Panc1 (cell line): ENCODE results near the gene LRP1B. TPM values are rescaled to one million over a fixed set of nuclear protein-coding genes. Genes with fewer than 3 reads are reported as not detected.

Experiments used
- ATAC-seq: fragments of 200-7000 bp; cut with Tn5 transposase; 2 replicates; pipeline ENCODE4 v1.9.1; 2020; ENCODE audit warnings: mild to moderate bottlenecking, moderate library complexity
- BruUV-seq: library from RNA; stranded (reverse); fragments of 400-500 nt; replicated peaks from 2 replicates; lab custom pipeline; 2021; lab: Mats Ljungman, UMichigan
- CTCF ChIA-PET: fragments of 300-600 bp; sonication (Branson Sonifier 250); formaldehyde crosslinking; loops from one replicate; lab custom pipeline; 2022; ENCODE audit warnings: antibody characterized with exemption; lab: Charles Lee
- POLR2A ChIA-PET: fragments of 300-600 bp; sonication (Branson Sonifier 250); formaldehyde crosslinking; loops from one replicate; lab custom pipeline; 2022; ENCODE audit warnings: antibody characterized with exemption; lab: Charles Lee
- DNase-seq: peaks from one replicate; pipeline ENCODE4 v3.0.0-alpha.2; 2010; ENCODE audit warnings: low read depth, low spot score
- H3K27ac ChIP-seq: 2 replicates; pipeline ENCODE4 v1.5.1; 2011; ENCODE audit warnings: mild to moderate bottlenecking, low read length, inconsistent platforms
- H3K27me3 ChIP-seq: fragments of 200-500 bp; sonication (Bioruptor generic); 2 replicates; pipeline ENCODE4 v1.6.0; 2014; ENCODE audit warnings: low read length, inconsistent platforms; ENCODE audit not compliant: control insufficient read depth, insufficient read depth
- H3K36me3 ChIP-seq: fragments of 200-500 bp; sonication (Bioruptor generic); 2 replicates; pipeline ENCODE4 v1.5.1; 2014; ENCODE audit warnings: inconsistent platforms, mild to moderate bottlenecking, low read length, moderate library complexity; ENCODE audit not compliant: control insufficient read depth, insufficient read depth
- H3K4me1 ChIP-seq: 2 replicates; pipeline ENCODE4 v1.5.1; 2011; ENCODE audit warnings: inconsistent platforms, mild to moderate bottlenecking, low read length, moderate library complexity; ENCODE audit not compliant: control insufficient read depth, insufficient read depth
- H3K4me3 ChIP-seq, 2 experiments: 2 replicates each; pipeline ENCODE4 v1.5.1; 2011 to 2012; ENCODE audit warnings: low read depth in 2 of 2, low read length in 2 of 2, mild to moderate bottlenecking in 2 of 2, inconsistent platforms in 1 of 2, moderate library complexity in 1 of 2
- H3K9me3 ChIP-seq: fragments of 200-500 bp; sonication (Bioruptor generic); 2 replicates; pipeline ENCODE4 v1.5.1; 2014; ENCODE audit warnings: low read depth, mild to moderate bottlenecking, inconsistent platforms, low read length, moderate library complexity; ENCODE audit not compliant: control insufficient read depth, insufficient read depth
- CTCF ChIP-seq: fragments of 450-650 bp; IDR thresholded peaks from 2 replicates; pipeline ENCODE4 v1.5.1; 2017; ENCODE audit warnings: mild to moderate bottlenecking
- POLR2AphosphoS5 ChIP-seq: IDR thresholded peaks from 2 replicates; pipeline ENCODE4 v1.6.1; 2012; ENCODE audit warnings: mild to moderate bottlenecking, low read depth, low read length, moderate library complexity
- REST ChIP-seq, 2 experiments: IDR thresholded peaks; 2 replicates each; pipeline ENCODE4 v1.6.1; 2011 to 2012; ENCODE audit warnings: low read depth in 2 of 2, control low read depth in 1 of 2, low read length in 1 of 2, mild to moderate bottlenecking in 1 of 2, moderate library complexity in 1 of 2; ENCODE audit not compliant: insufficient read depth in 1 of 2
- SIN3A ChIP-seq: IDR thresholded peaks from 2 replicates; pipeline ENCODE4 v1.6.1; 2012; ENCODE audit warnings: low read depth, mild to moderate bottlenecking, low read length, moderate library complexity, borderline replicate concordance; ENCODE audit not compliant: insufficient read depth
- TCF7L2 ChIP-seq: IDR thresholded peaks from 2 replicates; pipeline ENCODE4 v1.6.1; 2011; ENCODE audit warnings: mild to moderate bottlenecking, low read depth, low read length, inconsistent platforms
- in situ Hi-C: cut with HindIII; loops from 2 replicates; pipeline ENCODE4 v1.10.0; 2016; ENCODE audit warnings: low sequenced_read_pairs, low pct_unique_long_range_greater_than_20kb
- intact Hi-C: fragments of 100-400 bp; cut with micrococcal nuclease; formaldehyde crosslinking; loops from one replicate; pipeline ENCODE4 v1.10.0; 2022; ENCODE audit not compliant: unreplicated experiment
- total RNA-seq: library from RNA; stranded (reverse); gene quantifications from one replicate; pipeline ENCODE4 v1.2.1, GENCODE V29; 2021; ENCODE audit not compliant: unreplicated experiment

Gene LRP1B
- total RNA-seq, 1 experiment from 2014 or later: 0.54 TPM

DNA sequence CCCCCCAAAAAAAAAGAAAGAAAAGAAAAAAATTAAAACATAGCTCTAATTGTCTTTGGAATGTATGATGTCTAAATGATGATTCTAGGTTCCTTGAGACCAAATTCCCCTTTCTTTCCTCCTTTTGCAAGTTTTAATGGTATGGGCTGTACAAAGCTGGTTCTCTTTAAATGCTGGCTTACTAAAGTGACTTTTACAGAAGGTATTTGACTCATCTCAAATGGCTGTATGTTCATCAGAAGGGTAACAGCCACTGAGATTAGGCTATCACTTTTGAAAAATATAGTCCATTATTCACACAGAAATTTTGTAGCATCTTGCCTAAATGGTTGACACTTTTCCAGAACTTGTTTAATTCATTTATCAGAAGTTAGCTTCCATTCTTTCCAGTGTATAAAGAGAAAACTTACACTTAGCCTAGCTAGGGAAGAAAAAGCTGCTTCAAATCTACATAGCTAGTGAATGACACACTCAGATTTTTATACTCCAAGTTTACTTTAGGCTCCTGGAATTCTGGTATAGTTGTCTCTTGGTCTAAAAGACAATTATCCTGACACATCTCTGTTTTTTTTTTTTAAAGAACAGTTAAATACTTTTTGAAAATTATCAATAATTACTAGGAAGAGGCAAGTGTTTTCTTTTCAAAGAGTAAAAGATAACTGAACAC is 622.6 kb downstream of the LRP1B start:
- ChIA-PET POLR2A (no interaction called here), CTCF (no interaction called here)
- H3K4me3 ChIP-seq: no peak overlapping the region
- in situ Hi-C loops: no loop called here
- H3K27me3 ChIP-seq: no peaks in the 10 kb centered on the region
- intact Hi-C loops: no loop called here
- TF ChIP-seq SIN3A (no peak), TCF7L2 (no peak), REST (IDR thresholded peaks at IDR 0.05; ENCODE audit: insufficient read depth in 1 of 2, low read depth in 2 of 2, low read length in 1 of 2) (no peak), POLR2AphosphoS5 (no peak), CTCF (no peak)
- H3K36me3 ChIP-seq: no peaks in the 10 kb centered on the region
- no peak overlapping the region for H3K27ac ChIP-seq
- BruUV-seq: no TSS peak
- DNase-seq (no peak), ATAC-seq (no peak)
- H3K9me3 ChIP-seq: no peaks in the 10 kb centered on the region
- no peaks in the 10 kb centered on the region for H3K4me1 ChIP-seq

DNA sequence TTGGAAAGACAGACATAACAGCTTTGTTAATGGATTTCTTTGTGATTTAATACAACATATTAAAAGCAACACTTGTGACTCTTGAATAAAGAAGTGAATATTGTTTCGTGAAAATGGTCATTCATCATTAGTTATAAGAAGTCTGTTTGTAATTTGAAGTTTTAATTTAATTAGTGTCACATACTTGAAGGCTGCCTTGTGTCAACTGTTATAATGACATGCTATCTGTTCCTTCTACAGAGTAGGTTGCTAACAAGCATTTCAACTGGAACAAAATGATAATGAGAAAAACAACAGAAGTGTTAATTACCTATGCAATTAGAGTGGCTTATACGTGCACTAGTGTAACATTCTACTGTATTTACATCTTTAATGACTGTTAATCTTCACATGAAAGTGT is 624.7 kb downstream of the LRP1B start:
- Histone ChIP-seq H3K4me3 (no peak overlapping the region), H3K36me3 (no peaks in the 10 kb centered on the region), H3K27ac (no peak overlapping the region), H3K4me1 (no peaks in the 10 kb centered on the region), H3K27me3 (no peaks in the 10 kb centered on the region), H3K9me3 (no peaks in the 10 kb centered on the region)
- in situ Hi-C loops: no loop called here
- CTCF ChIA-PET: no interaction called here
- intact Hi-C loops: no loop called here
- no peak for DNase-seq
- POLR2A ChIA-PET: no interaction called here
- no TSS peak for BruUV-seq
- ATAC-seq: no peak
- TF ChIP-seq POLR2AphosphoS5 (no peak), CTCF (no peak), SIN3A (no peak), REST (IDR thresholded peaks at IDR 0.05; ENCODE audit: insufficient read depth in 1 of 2, low read depth in 2 of 2, low read length in 1 of 2) (no peak), TCF7L2 (no peak)
